Keratinocyte (primary cell): Measurements from ENCODE around the gene UPK1A.

Source experiments
- CTCF ChIP-seq, 3 experiments: IDR thresholded peaks in 1 of 3; conservative IDR thresholded peaks in 1 of 3; optimal IDR thresholded peaks in 1 of 3; 2 replicates in 2 of 3; 3 replicates in 1 of 3; pipeline versions ENCODE3 to v1.5.1; 2011; ENCODE audit warnings: low read length in 3 of 3, mild to moderate bottlenecking in 3 of 3, moderate library complexity in 2 of 3, control low read depth in 1 of 3, inconsistent platforms in 1 of 3; ENCODE audit not compliant: insufficient read depth in 2 of 3; ENCODE audit errors: extremely low read depth in 1 of 3
- EZH2 ChIP-seq: IDR thresholded peaks from one replicate; pipeline ENCODE4 v1.6.1; 2012; ENCODE audit warnings: inconsistent platforms, mild to moderate bottlenecking, low read length, moderate library complexity

GRCh38 chr19:35696835-35697234 is 30.5 kb downstream of the UPK1A start:
- no peak for TF ChIP-seq CTCF (optimal IDR thresholded peaks at IDR 0.05 in 1 of 3, IDR thresholded peaks at IDR 0.05 in 1 of 3, conservative IDR thresholded peaks at IDR 0.05 in 1 of 3; ENCODE audit: extremely low read depth in 1 of 3, insufficient read depth in 2 of 3, low read length in 3 of 3)
- no peak for TF ChIP-seq EZH2
